ENCODE results near the gene UBR2. TPM values are rescaled to one million over a fixed set of nuclear protein-coding genes. Genes with fewer than 3 reads are reported as not detected.

Gene UBR2
- total and polyA plus RNA-seq, 2 donors (not counting 1 experiment from before 2014, with no cell fraction given): 17.9 to 34.7 TPM

GRCh38 chr6:42735976-42736375, 172.1 kb downstream of the UBR2 start:
- H3K4me3 ChIP-seq (replicated peaks in 1 of 4; ENCODE audit: control extremely low read depth in 1 of 4, insufficient read depth in 1 of 4, low read depth in 3 of 4, low read length in 4 of 4): no peak overlapping the region
- no peak for DNase-seq (ENCODE audit: low read depth in 2 of 2)
- no peak overlapping the region for H3K4me2 ChIP-seq (ENCODE audit: extremely low read depth, insufficient read depth, low read length)

GRCh38 chr6:42740725-42741124, 176.9 kb downstream of the UBR2 start:
- H3K4me1 ChIP-seq (ENCODE audit: control insufficient read depth, extremely low read depth, insufficient read depth, low read length): peaks cover 9% of the 10 kb centered on the region
- H3K79me2 ChIP-seq (ENCODE audit: control insufficient read depth, insufficient read depth, low read length): peaks cover 20% of the 10 kb centered on the region
- no peak overlapping the region for H3K27ac ChIP-seq (ENCODE audit: insufficient read depth, low read length)
- no peak overlapping the region for H3K4me3 ChIP-seq (replicated peaks in 1 of 4; ENCODE audit: control extremely low read depth in 1 of 4, insufficient read depth in 1 of 4, low read depth in 3 of 4, low read length in 4 of 4)
- no peak for DNase-seq (ENCODE audit: low read depth in 2 of 2)
- no peak overlapping the region for H3K4me2 ChIP-seq (ENCODE audit: extremely low read depth, insufficient read depth, low read length)
- H3K36me3 ChIP-seq (ENCODE audit: control insufficient read depth, insufficient read depth, low read length): no peaks in the 10 kb centered on the region
- H3K9me3 ChIP-seq (ENCODE audit: control insufficient read depth, insufficient read depth, low read depth, low read length): no peaks in the 10 kb centered on the region
- TF ChIP-seq CTCF (conservative IDR thresholded peaks at IDR 0.05 in 1 of 2, IDR thresholded peaks at IDR 0.05 in 1 of 2; ENCODE audit: low read depth in 1 of 2, low read length in 2 of 2): no peak
- H4K20me1 ChIP-seq (ENCODE audit: control insufficient read depth, extremely low read depth, insufficient read depth, low read length): no peaks in the 10 kb centered on the region
- no peak overlapping the region for H2AFZ ChIP-seq (ENCODE audit: low read length)
- H3K27me3 ChIP-seq (ENCODE audit: control insufficient read depth, insufficient read depth, low read length): no peaks in the 10 kb centered on the region
- H3K9ac ChIP-seq (ENCODE audit: insufficient read depth, low read length): no peak overlapping the region

More at GRCh38 chr6:42735976-42736375, 172.1 kb downstream of the UBR2 start:
- no peaks in the 10 kb centered on the region for H3K79me2 ChIP-seq (ENCODE audit: control insufficient read depth, insufficient read depth, low read length)
- no peak overlapping the region for H2AFZ ChIP-seq (ENCODE audit: low read length)
- no peak overlapping the region for H3K9ac ChIP-seq (ENCODE audit: insufficient read depth, low read length)
- H3K36me3 ChIP-seq (ENCODE audit: control insufficient read depth, insufficient read depth, low read length): no peaks in the 10 kb centered on the region
- no peak overlapping the region for H3K27ac ChIP-seq (ENCODE audit: insufficient read depth, low read length)
- TF ChIP-seq EZH2 (IDR thresholded peaks at IDR 0.05; ENCODE audit: low read length, missing control alignments) (no peak), CTCF (conservative IDR thresholded peaks at IDR 0.05 in 1 of 2, IDR thresholded peaks at IDR 0.05 in 1 of 2; ENCODE audit: low read depth in 1 of 2, low read length in 2 of 2) (no peak)
- H4K20me1 ChIP-seq (ENCODE audit: control insufficient read depth, extremely low read depth, insufficient read depth, low read length): no peaks in the 10 kb centered on the region
- H3K9me3 ChIP-seq (ENCODE audit: control insufficient read depth, insufficient read depth, low read depth, low read length): no peaks in the 10 kb centered on the region
- H3K4me1 ChIP-seq (ENCODE audit: control insufficient read depth, extremely low read depth, insufficient read depth, low read length): no peaks in the 10 kb centered on the region
- H3K27me3 ChIP-seq (ENCODE audit: control insufficient read depth, insufficient read depth, low read length): no peaks in the 10 kb centered on the region

GRCh38 chr6:42742116-42742894, 178.5 kb downstream of the UBR2 start:
- no peak overlapping the region for H3K4me2 ChIP-seq (ENCODE audit: extremely low read depth, insufficient read depth, low read length)
- peak; percentile 83 to 88 for DNase-seq (ENCODE audit: low read depth in 2 of 2)

More at GRCh38 chr6:42742116-42742894, 178.5 kb downstream of the UBR2 start:
- no peak overlapping the region for H3K4me3 ChIP-seq (replicated peaks in 1 of 4; ENCODE audit: control extremely low read depth in 1 of 4, insufficient read depth in 1 of 4, low read depth in 3 of 4, low read length in 4 of 4)
- no peaks in the 10 kb centered on the region for H3K9me3 ChIP-seq (ENCODE audit: control insufficient read depth, insufficient read depth, low read depth, low read length)
- H3K36me3 ChIP-seq (ENCODE audit: control insufficient read depth, insufficient read depth, low read length): no peaks in the 10 kb centered on the region
- no peak for TF ChIP-seq CTCF (conservative IDR thresholded peaks at IDR 0.05 in 1 of 2, IDR thresholded peaks at IDR 0.05 in 1 of 2; ENCODE audit: low read depth in 1 of 2, low read length in 2 of 2)
- TF ChIP-seq EZH2 (IDR thresholded peaks at IDR 0.05; ENCODE audit: low read length, missing control alignments): no peak
- no peak overlapping the region for H3K9ac ChIP-seq (ENCODE audit: insufficient read depth, low read length)
- H3K79me2 ChIP-seq (ENCODE audit: control insufficient read depth, insufficient read depth, low read length): peaks cover 21% of the 10 kb centered on the region
- no peak overlapping the region for H3K27ac ChIP-seq (ENCODE audit: insufficient read depth, low read length)
- H3K27me3 ChIP-seq (ENCODE audit: control insufficient read depth, insufficient read depth, low read length): no peaks in the 10 kb centered on the region
- H4K20me1 ChIP-seq (ENCODE audit: control insufficient read depth, extremely low read depth, insufficient read depth, low read length): no peaks in the 10 kb centered on the region
- H3K4me1 ChIP-seq (ENCODE audit: control insufficient read depth, extremely low read depth, insufficient read depth, low read length): peaks cover 9% of the 10 kb centered on the region
- H2AFZ ChIP-seq (ENCODE audit: low read length): no peak overlapping the region

Other genes with a start within 250 kb of the UBR2 start
- 4.1 and 8.3 TPM in 2 replicates for gene TRERF1, start 112.1 kb upstream of the UBR2 start, total RNA-seq
- 6.3 and 8.1 TPM in 2 replicates for gene TRERF1, start 112.1 kb upstream of the UBR2 start, polyA plus RNA-seq
- gene PRPH2, start 158.6 kb downstream of the UBR2 start, total RNA-seq: 5.1 and 8.6 TPM in 2 replicates
- gene PRPH2, start 158.6 kb downstream of the UBR2 start, polyA plus RNA-seq: 4.0 and 6.3 TPM in 2 replicates
- gene TBCC, start 182.1 kb downstream of the UBR2 start, total RNA-seq: 50.0 and 50.6 TPM in 2 replicates
- 18.2 and 18.7 TPM in 2 replicates for gene TBCC, start 182.1 kb downstream of the UBR2 start, polyA plus RNA-seq
- 4.9 and 6.9 TPM in 2 replicates for gene BICRAL, start 218.0 kb downstream of the UBR2 start, total RNA-seq
- 10.2 and 11.5 TPM in 2 replicates for gene BICRAL, start 218.0 kb downstream of the UBR2 start, polyA plus RNA-seq

Data from fibroblast of lung (primary cell).